Astrocyte of the cerebellum (primary cell): ENCODE data around the gene SPATA13.
A peak's percentile ranks its signal among the peaks of the same experiment; 100 is the strongest.
"Not testable (repeated sequence)": the region's sequence is repeated elsewhere in the genome, so short reads cannot be mapped to it uniquely, and the experiment has no call there.

Experiments
- DNase-seq: peaks from one replicate; pipeline ENCODE4 v3.0.0-alpha.2; 2011; ENCODE audit warnings: low read depth
- H3K4me3 ChIP-seq: 2 replicates; pipeline ENCODE4 v1.5.1; 2011; ENCODE audit warnings: mild to moderate bottlenecking, low read depth, low read length, moderate library complexity
- in situ Hi-C: cut with HindIII; loops from 2 replicates; pipeline ENCODE4 v1.10.0; 2017; ENCODE audit warnings: low sequenced_read_pairs
- TF ChIP-seq, protein P1 (sequence below): IDR thresholded peaks from 2 replicates; pipeline ENCODE4 v1.5.1; 2012; ENCODE audit warnings: low read length, low read depth, moderate library complexity, mild to moderate bottlenecking; ENCODE audit errors: missing control alignments

SPATA13 gene

DNA sequence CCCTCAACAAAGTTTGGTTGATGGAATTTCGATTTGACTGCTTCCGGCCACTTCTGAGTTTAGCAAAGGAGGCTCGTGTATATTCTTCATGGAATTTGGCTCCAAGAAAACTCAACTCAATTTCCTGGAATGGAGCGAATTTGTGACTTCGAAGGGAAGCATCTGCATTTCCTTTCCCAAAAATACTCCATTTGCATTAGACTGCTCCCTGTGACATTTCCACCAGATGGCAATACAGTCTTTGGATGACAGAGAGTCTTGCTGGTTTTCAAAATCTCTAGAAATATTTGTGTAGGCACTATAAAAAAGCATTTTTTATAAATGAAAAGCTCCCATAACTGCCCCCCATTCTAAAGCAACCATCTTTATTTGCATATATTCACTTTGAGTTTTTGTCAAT, 152.9 kb downstream of the SPATA13 start:
- TF ChIP-seq, protein P1, sequence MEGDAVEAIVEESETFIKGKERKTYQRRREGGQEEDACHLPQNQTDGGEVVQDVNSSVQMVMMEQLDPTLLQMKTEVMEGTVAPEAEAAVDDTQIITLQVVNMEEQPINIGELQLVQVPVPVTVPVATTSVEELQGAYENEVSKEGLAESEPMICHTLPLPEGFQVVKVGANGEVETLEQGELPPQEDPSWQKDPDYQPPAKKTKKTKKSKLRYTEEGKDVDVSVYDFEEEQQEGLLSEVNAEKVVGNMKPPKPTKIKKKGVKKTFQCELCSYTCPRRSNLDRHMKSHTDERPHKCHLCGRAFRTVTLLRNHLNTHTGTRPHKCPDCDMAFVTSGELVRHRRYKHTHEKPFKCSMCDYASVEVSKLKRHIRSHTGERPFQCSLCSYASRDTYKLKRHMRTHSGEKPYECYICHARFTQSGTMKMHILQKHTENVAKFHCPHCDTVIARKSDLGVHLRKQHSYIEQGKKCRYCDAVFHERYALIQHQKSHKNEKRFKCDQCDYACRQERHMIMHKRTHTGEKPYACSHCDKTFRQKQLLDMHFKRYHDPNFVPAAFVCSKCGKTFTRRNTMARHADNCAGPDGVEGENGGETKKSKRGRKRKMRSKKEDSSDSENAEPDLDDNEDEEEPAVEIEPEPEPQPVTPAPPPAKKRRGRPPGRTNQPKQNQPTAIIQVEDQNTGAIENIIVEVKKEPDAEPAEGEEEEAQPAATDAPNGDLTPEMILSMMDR = peak; percentile 36
- no peak for DNase-seq
- in situ Hi-C loops = no loop called here
- H3K4me3 ChIP-seq = no peak overlapping the region

DNA sequence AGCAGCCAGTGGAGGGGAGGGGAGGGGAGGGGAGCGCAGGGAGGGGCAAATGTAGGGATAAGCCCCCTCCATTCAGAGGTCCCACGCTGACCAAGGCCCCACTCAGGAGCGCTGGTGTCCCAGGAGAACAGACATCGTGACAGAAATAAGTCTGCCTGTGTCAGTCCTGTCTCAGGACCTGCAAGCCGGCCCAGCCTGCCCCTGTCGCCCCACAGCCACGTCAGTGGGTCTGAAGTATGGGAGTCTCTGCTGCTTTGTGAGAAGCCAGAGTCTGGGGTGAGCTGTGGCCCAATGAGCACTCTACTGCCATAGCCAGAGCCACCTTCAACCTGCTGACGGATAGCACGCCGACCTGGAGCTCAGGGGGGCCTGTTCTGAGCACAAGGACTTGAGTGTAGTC, 157.3 kb downstream of the SPATA13 start:
- in situ Hi-C loops, DNase-seq, H3K4me3 ChIP-seq: not testable (repeated sequence)

DNA sequence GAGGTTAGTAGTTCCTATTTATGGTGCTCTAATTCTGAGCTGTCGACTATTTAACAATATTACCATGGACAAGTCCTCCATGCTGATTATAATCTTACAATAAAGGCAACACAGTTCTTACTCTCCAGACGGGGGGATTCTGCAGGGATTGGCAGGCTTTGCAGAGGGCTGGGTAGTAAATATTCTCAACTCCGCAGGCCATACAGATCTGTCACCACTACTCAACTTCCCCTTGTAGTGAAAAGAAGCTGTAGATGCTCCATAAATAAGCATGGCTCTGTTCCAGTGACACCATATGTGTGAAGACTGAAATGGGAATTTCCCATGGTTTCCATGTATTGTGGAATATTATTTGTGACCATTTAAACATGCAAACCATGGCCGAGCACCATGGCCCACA, 158.4 kb downstream of the SPATA13 start:
- in situ Hi-C loops, H3K4me3 ChIP-seq, DNase-seq: not testable (repeated sequence)

DNA sequence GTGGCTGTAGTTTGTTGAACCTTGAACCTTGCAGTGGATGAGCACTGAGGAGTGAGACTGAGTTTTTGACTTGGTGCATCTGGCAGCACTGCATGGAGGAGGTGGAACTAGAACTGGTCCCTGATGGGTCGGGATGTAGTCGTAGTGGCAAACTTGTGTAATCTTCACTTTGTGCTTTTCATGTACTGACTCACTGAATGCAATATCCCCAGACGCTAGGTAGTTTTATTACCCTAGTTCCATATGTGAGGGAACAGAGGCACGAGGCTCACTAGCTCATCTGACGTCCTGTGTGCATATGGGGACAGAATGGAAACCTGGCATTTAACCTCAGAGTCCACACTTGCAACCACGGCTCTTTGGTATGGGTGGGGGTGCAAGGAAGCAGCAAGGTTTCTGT, 159.1 kb downstream of the SPATA13 start:
- H3K4me3 ChIP-seq, DNase-seq, in situ Hi-C loops: not testable (repeated sequence)

DNA sequence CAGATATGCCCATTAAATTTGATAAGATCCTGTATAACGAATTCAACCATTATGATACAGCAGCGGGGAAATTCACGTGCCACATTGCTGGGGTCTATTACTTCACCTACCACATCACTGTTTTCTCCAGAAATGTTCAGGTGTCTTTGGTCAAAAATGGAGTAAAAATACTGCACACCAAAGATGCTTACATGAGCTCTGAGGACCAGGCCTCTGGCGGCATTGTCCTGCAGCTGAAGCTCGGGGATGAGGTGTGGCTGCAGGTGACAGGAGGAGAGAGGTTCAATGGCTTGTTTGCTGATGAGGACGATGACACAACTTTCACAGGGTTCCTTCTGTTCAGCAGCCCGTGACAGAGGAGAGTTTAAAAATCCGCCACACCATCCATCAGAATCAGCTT, 160.9 kb downstream of the SPATA13 start:
- in situ Hi-C loops, DNase-seq, H3K4me3 ChIP-seq: not testable (repeated sequence)

DNA sequence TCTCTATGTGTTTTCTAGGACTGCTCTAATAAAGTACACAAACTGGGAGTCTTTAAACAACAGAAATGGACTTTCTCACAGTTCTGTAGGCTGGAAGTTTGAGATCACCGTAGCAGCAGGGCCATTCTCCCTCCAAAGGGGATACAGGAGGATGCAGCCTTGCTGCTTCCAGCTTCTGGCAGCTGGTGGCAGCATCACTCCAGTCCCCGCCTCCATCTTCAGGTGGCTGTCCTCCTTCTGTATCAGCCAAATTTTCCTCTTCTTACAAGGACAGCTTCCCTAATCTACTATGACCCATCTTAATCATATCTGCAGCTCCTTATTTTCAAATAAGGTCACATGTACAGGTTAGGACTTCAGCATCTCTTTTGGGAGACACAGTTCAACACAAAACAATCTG, 161.9 kb downstream of the SPATA13 start:
- TF ChIP-seq, protein P1 = peak; percentile 18
- in situ Hi-C loops, H3K4me3 ChIP-seq, DNase-seq: not testable (repeated sequence)

DNA sequence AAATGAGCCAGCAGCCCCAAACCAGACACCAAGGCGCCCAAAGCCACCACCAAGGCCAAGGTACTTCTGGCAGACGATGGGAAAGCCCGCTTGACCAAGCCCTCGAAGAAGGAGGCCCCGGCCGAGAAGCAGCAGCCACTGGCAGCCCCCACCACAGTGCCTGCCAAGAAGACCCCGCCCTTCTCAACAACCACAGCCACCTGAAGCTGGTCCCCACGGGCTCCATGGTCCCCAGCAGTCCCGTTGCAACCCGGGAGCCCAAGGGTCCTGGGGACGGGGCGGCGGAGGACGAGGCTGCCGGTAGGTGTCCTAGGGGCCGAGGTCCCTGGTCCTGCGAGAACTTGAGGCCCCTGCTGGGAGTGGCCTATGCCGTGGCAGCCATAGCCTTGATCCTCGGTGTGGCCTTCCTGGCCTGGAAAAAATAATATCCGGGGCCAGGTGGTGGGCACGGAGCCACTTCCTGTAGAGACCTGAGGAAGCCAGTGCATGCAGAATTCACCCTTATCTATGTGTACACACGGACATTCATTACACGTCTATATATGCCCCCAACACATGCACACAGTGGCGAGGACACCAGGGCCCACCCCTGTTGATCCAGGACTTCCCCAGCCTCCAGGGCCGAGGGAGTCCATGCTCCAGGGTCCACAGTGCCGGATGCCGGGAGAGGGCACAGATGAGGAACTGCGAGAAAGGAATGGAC, 162.7 kb downstream of the SPATA13 start:
- no peak overlapping the region for H3K4me3 ChIP-seq
- DNase-seq = no peak
- in situ Hi-C loops = no loop called here
- TF ChIP-seq, protein P1 = no peak

DNA sequence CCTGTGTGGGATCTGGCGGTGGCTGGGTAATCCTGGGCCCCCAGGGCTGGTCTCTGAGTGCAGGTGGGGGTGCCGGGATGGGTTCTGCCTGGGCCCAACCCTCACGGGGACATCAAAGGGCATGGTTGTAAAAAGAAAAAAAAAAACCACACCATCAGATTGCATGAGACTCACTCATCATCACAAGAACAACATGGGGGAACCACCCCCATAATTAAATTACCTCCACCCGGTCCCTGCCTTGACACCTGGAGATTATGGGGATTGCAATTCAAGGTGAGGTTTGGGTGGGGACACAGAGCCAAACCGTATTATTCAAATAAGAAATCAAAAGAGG, 163.2 kb downstream of the SPATA13 start:
- H3K4me3 ChIP-seq = no peak overlapping the region
- TF ChIP-seq, protein P1 = no peak
- in situ Hi-C loops = no loop called here
- DNase-seq = no peak

DNA sequence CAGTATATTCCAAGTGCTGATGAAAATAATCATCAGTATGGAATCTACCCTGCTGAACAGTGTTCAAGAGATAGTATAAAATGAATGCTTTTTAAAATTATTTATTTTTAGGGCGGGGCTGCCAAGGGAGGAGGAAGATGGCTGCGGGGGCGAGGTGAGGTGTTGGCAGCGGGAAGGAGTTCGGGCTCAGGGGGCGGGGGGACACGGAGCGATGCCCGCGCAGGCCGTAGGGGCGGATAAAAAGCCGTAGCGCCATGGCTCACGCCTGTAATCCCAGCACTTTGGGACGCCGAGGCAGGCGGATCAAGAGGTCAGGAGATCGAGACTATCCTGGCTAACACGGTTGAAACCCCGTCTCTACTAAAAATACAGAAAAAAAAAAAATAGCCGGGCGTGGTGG, 167.1 kb downstream of the SPATA13 start:
- DNase-seq, in situ Hi-C loops: not testable (repeated sequence)

More for the DNA sequence above, 167.1 kb downstream of the SPATA13 start:
- not testable (repeated sequence) for H3K4me3 ChIP-seq
